Stimulated activated CD4-positive, alpha-beta T cell treated with anti-CD3 and anti-CD28 coated beads, Interleukin-1b, Interleukin-23, amount 100 ng/mL, for 24 hours (primary cell): Measurements from ENCODE around the gene SGTA.
"Not testable (repeated sequence)": the region's sequence is repeated elsewhere in the genome, so short reads cannot be mapped to it uniquely, and the experiment has no call there.

Source experiments
- DNase-seq, 4 experiments: peaks; one replicate each; pipeline ENCODE4 v3.0.0-alpha.2; 2020; ENCODE audit warnings: low read depth in 4 of 4, low spot score in 1 of 4

Gene SGTA

GRCh38 chr19:2714531-2715269 is 68.4 kb downstream of the SGTA start:
- DNase-seq, result no peak

GRCh38 chr19:2714102-2714501 is 69.0 kb downstream of the SGTA start:
- not testable (repeated sequence) for DNase-seq

GRCh38 chr19:2713170-2713569 is 69.9 kb downstream of the SGTA start:
- not testable (repeated sequence) for DNase-seq

- DNase-seq, result no peak
Measured at GRCh38 chr19:2711875-2712205, 71.2 kb downstream of the SGTA start.

- DNase-seq, result no peak
Measured at GRCh38 chr19:2711172-2711874, 71.8 kb downstream of the SGTA start.

GRCh38 chr19:2706251-2706650 is 76.8 kb downstream of the SGTA start:
- DNase-seq, result no peak
